Activated CD8-positive, alpha-beta T cell treated with anti-CD3 and anti-CD28 coated beads for 36 hours (primary cell): ENCODE data around the gene ANG. TPM values are rescaled to one million over a fixed set of nuclear protein-coding genes. Genes with fewer than 3 reads are reported as not detected.

ENCODE experiments used
- ATAC-seq: fragments of 200-7000 bp; cut with Tn5 transposase; one replicate; pipeline ENCODE4 v1.10.0; 2021; ENCODE audit warnings: mild to moderate bottlenecking, moderate library complexity
- CTCF ChIA-PET: fragments of 350-600 bp; sonication (Branson Sonifier 250); formaldehyde crosslinking; loops from one replicate; lab custom pipeline; 2021; ENCODE audit warnings: antibody characterized with exemption; lab: Charles Lee
- POLR2A ChIA-PET: fragments of 350-600 bp; sonication (Branson Sonifier 250); formaldehyde crosslinking; loops from one replicate; lab custom pipeline; 2021; ENCODE audit warnings: antibody characterized with exemption; lab: Charles Lee
- DNase-seq: peaks from one replicate; pipeline ENCODE4 v3.0.0-alpha.2; 2020
- H3K27ac Mint-ChIP-seq: one replicate; pipeline ENCODE4 v1.8.0; 2021; ENCODE audit warnings: mild to moderate bottlenecking, mixed read lengths
- H3K27me3 Mint-ChIP-seq: one replicate; pipeline ENCODE4 v1.8.0; 2021; ENCODE audit warnings: mixed read lengths
- H3K36me3 Mint-ChIP-seq: one replicate; pipeline ENCODE4 v1.8.0; 2021; ENCODE audit warnings: low read depth, mixed read lengths
- H3K4me1 Mint-ChIP-seq: one replicate; pipeline ENCODE4 v1.8.0; 2021; ENCODE audit warnings: low read depth, mixed read lengths
- H3K4me3 Mint-ChIP-seq: one replicate; pipeline ENCODE4 v1.8.0; 2021; ENCODE audit warnings: mild to moderate bottlenecking, moderate library complexity, mixed read lengths
- H3K9me3 Mint-ChIP-seq: one replicate; pipeline ENCODE4 v1.8.0; 2021; ENCODE audit warnings: mixed read lengths
- CTCF ChIP-seq: fragments of 200-600 bp; IDR thresholded peaks from one replicate; pipeline ENCODE4 v1.8.0; 2022; ENCODE audit warnings: antibody characterized with exemption, mild to moderate bottlenecking
- intact Hi-C: fragments of 100-400 bp; cut with micrococcal nuclease; formaldehyde crosslinking; loops from one replicate; pipeline ENCODE4 v1.10.0; 2022
- total RNA-seq, 2 experiments: library from RNA; stranded (reverse); gene quantifications; one replicate each; pipeline ENCODE4 v1.2.3, GENCODE V29; 2021

The ANG gene
- total RNA-seq, 2 experiments from 2014 or later, result 0.87 to 0.92 TPM

DNA sequence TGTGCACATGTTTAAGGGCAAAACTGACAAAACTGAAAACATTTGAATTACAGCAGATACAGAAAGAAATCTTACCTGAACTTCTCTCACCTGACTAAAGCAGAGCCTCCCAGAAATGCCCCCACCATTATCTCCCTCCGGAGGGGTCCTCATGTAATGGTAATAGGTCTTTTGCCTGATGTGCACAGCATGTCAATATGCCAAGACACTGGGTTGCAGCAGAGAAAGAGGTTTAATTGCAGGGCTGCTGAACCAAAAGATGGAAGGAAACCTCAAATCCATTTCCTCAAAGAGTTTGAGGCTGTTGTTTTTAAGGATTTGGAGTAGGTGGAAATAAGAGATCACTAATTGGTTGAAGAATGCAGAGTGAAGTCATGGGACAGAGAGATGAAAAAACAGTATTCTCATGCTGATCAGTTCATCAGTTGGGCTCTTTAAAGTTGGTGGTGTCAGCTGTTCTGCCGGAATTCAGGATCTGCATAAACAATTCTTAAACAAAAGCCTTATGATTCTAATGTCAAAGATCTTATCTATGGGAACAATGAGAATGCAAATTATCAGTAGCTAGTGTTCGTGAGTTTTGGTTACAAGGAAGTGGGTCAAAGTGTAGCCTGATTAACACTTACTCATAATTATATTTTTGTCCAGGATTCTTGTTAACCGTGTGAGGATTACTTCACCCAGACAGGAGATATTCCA, 18.2 kb downstream of the ANG start:
- peaks cover 2% of the 10 kb centered on the region for H3K27me3 Mint-ChIP-seq
- H3K27ac Mint-ChIP-seq, result no peak overlapping the region
- ATAC-seq (no peak), DNase-seq (no peak)
- no peaks in the 10 kb centered on the region for H3K4me1 Mint-ChIP-seq
- intact Hi-C loops, result no loop called here
- ChIA-PET POLR2A (no interaction called here), CTCF (interaction anchor here (0.6 to 2.0 kb wide), 7 partner anchors 8 to 458 kb away, joined by 3 to 6 read pairs (median 3); no protein-coding TSS in a partner anchor)
- H3K36me3 Mint-ChIP-seq, result no peaks in the 10 kb centered on the region
- no peaks in the 10 kb centered on the region for H3K9me3 Mint-ChIP-seq
- no peak for TF ChIP-seq CTCF
- no peak overlapping the region for H3K4me3 Mint-ChIP-seq

GRCh38 chr14:20707622-20708021, 19.1 kb downstream of the ANG start:
- no peak for DNase-seq
- CTCF ChIA-PET, result interaction anchor here (0.6 to 2.0 kb wide), 7 partner anchors 9 to 459 kb away, joined by 3 to 6 read pairs (median 3); no protein-coding TSS in a partner anchor

GRCh38 chr14:20711261-20711660, 22.7 kb downstream of the ANG start:
- peaks cover 4% of the 10 kb centered on the region for H3K27me3 Mint-ChIP-seq
- ChIA-PET POLR2A (no interaction called here), CTCF (interaction anchor here (1.4 kb wide), 1 partner anchor 20 kb away, joined by 4 read pairs; no protein-coding TSS in a partner anchor)
- ATAC-seq, result no peak
- intact Hi-C loops, result no loop called here
- DNase-seq, result no peak
- no peak overlapping the region for H3K27ac Mint-ChIP-seq
- H3K4me1 Mint-ChIP-seq, result no peaks in the 10 kb centered on the region
- H3K36me3 Mint-ChIP-seq, result no peaks in the 10 kb centered on the region
- no peak for TF ChIP-seq CTCF
- no peaks in the 10 kb centered on the region for H3K9me3 Mint-ChIP-seq
- H3K4me3 Mint-ChIP-seq, result no peak overlapping the region

More at GRCh38 chr14:20707622-20708021, 19.1 kb downstream of the ANG start:
- intact Hi-C loops, result no loop called here
- no peak overlapping the region for H3K4me3 Mint-ChIP-seq
- POLR2A ChIA-PET, result interaction anchor here (1.0 kb wide), 1 partner anchor 26 kb away, joined by 3 read pairs; no protein-coding TSS in a partner anchor
- H3K27me3 Mint-ChIP-seq, result peaks cover 2% of the 10 kb centered on the region
- no peak for ATAC-seq
- no peaks in the 10 kb centered on the region for H3K9me3 Mint-ChIP-seq
- TF ChIP-seq CTCF, result no peak
- H3K4me1 Mint-ChIP-seq, result no peaks in the 10 kb centered on the region
- no peaks in the 10 kb centered on the region for H3K36me3 Mint-ChIP-seq
- H3K27ac Mint-ChIP-seq, result no peak overlapping the region

DNA sequence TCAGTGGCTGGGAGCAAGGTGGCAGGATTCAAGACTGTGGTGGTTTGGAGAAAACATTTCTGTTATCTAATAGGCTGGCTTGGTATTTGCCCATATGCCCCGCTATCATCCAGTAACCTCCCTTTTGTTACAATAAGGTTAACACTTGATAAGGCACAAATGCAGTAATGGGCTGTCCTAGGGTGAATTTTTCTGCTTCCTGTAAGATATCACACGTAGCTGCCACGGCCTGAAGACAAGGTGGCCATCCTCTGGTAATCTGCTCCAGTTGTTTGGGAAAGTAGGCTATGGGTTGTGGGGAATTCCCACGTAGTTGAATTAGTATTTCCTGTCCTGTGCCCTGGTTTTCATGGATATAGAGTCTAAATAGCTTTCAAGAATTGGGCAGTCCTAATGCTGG, 23.1 kb downstream of the ANG start:
- H3K4me1 Mint-ChIP-seq, result no peaks in the 10 kb centered on the region
- no peaks in the 10 kb centered on the region for H3K36me3 Mint-ChIP-seq
- no peak overlapping the region for H3K27ac Mint-ChIP-seq
- H3K4me3 Mint-ChIP-seq, result no peak overlapping the region
- no peak for TF ChIP-seq CTCF
- POLR2A ChIA-PET, result no interaction called here
- peaks cover 4% of the 10 kb centered on the region for H3K27me3 Mint-ChIP-seq
- CTCF ChIA-PET, result interaction anchor here (1.4 kb wide), 1 partner anchor 20 kb away, joined by 4 read pairs; no protein-coding TSS in a partner anchor
- intact Hi-C loops, result no loop called here
- ATAC-seq (no peak), DNase-seq (no peak)
- H3K9me3 Mint-ChIP-seq, result no peaks in the 10 kb centered on the region

- intact Hi-C loops, result no loop called here
- ChIA-PET POLR2A (no interaction called here), CTCF (no interaction called here)
- Mint-ChIP-seq H3K4me1 (no peaks in the 10 kb centered on the region), H3K27me3 (peaks cover 4% of the 10 kb centered on the region), H3K4me3 (no peak overlapping the region), H3K9me3 (no peaks in the 10 kb centered on the region), H3K27ac (no peak overlapping the region), H3K36me3 (no peaks in the 10 kb centered on the region)
- DNase-seq, result no peak
- TF ChIP-seq CTCF, result no peak
- no peak for ATAC-seq
Observed at GRCh38 chr14:20712904-20713303, 24.3 kb downstream of the ANG start.
